NCI-H2107 (cell line): ENCODE results near the gene SEC14L2.
A peak's percentile ranks its signal among the peaks of the same experiment; 100 is the strongest.
"Not testable (repeated sequence)": the region's sequence is repeated elsewhere in the genome, so short reads cannot be mapped to it uniquely, and the experiment has no call there.

Experiments
- DNase-seq: peaks from one replicate; lab custom pipeline; 2025; lab: John Stamatoyannopoulos, UW

The SEC14L2 gene

DNA sequence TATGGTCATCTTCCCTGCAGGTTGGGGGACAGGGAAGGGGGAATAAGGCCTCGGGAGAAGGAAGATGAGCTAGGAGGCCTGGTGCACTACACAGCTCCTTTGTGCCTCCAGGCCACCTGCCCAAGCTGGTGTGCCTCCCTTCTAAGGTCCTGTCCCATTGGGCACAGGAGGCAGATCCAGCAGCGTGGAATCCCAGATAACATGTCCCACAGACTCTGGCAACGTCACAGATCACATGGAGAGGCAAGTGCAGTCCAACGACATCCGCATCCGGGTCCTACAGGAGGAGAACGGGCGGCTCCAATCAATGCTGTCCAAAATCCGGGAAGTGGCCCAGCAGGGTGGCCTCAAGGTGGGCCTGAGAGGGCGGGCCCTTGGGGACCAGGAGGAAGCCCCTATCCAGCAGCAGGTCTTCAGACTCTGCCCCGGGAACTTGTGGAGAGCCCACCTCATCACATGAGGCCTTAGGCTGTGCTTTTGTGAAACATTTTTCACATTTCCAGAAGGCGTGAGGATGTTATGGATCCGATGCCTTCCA is 21.4 kb upstream of the SEC14L2 start:
- DNase-seq, result no peak

DNA sequence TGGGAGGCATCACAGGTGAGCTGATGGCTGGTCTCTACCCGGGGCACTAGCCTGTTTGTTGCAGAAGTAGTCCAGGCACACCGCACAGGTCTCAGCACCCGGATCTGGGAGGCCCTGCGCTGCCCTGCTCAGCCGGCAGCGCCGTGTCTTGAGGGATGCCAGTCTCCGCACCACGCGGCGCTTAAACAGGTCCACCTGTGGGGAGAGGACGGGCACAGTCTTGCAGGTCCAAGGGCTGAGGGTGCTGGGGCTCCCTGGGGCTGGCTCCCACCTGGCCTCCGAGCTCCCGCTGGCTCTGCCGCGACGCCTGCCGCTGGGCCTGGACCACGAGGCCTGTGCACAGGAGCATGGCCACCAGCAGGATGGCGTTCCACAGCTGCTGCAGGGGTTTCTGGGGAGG is 16.8 kb upstream of the SEC14L2 start:
- DNase-seq, result no peak

DNA sequence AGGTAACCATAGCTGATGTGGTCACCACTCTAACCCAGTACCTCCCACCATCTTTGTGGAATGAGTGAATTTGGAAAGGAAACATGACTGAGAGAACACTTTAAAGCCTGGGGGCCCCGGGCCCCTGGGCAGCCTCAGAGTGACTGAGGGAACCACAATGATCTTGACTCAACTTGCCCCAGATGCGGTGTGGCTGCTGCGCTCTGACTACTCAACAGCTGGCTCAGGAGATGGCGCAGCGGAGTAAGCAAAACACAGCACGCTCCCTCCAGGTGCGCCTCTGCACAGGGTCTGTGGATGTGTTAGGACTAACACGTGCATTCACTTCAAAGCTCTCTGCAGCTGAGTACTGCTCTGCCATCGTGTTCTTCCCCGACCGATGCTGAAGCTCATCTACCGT is 15.6 kb upstream of the SEC14L2 start:
- DNase-seq, result no peak

DNA sequence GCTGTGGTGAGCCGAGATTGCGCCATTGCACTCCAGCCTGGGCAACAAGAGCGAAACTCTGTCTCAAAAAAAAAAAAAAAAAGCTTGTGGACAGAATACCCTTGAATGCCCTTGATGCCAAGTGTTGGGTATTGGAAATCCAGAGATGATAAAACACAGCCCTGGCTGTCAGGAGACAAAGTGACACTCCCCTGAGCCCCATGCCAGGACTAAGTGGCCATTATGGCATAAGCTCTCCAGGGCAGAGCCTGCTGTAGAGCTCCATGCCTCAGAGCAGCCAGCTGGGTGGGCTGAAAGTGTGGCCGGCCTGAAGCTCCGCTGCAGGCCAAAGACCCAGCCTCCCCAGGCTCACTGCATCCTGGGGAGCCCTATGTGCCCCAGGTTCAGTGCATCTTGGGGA is 14.5 kb upstream of the SEC14L2 start:
- no peak for DNase-seq

DNA sequence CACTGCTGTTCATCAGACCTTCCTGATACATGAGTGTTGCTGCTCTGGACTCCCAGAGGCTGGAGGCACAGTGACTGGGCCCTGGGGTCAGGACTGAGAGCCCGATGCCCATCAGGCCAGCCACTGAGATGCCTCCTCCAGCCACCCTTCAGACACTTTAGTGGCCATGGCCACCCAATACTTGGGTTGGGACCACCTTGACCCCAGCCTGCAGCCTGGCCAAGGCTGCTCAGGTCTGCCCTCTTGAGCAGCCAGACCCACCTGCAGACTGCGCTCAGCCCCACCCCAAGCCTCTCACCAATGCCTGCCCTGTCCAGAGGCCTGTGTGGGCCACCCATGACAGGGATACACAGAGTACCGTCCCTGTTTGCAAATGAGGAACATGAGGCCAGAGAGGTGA is 13.8 kb upstream of the SEC14L2 start:
- DNase-seq, result no peak

DNA sequence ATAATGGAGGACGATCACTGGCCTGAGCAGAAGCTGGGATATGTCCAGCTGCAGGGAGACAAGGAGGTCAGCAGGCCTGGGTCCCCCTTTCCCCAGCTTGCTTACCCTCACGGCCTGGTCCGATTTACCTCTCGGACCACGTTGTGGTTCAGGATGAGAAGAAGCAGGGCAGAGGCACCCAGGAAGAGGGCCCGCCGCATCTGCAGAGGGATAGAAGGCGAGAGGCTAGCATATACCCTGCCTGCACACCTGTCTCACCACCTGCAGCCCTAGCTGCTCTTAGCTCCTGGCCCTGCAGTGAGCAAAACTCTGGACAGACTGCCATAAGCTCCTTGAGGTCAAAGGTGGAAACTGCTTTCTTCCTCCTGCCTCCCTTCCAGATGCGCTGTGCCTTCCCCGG is 10.9 kb upstream of the SEC14L2 start:
- DNase-seq, result no peak

DNA sequence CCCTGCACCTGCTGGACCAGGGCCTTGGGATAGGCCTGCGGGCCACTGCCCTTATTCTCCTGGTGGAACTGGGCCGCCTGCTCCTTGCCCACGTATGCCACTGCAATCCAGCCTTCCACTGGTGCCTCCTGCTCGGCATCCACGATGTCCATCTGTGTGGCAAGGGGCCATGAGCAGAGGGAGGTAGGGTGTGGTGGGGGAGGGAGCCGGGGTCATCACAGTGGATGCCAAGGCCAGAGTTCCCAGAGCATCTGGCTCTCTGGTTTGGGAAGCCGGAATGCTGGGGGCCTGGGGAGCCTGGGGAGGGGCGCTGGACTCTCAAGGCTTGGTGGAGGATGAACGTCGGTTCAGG is 10.2 kb upstream of the SEC14L2 start:
- no peak for DNase-seq

DNA sequence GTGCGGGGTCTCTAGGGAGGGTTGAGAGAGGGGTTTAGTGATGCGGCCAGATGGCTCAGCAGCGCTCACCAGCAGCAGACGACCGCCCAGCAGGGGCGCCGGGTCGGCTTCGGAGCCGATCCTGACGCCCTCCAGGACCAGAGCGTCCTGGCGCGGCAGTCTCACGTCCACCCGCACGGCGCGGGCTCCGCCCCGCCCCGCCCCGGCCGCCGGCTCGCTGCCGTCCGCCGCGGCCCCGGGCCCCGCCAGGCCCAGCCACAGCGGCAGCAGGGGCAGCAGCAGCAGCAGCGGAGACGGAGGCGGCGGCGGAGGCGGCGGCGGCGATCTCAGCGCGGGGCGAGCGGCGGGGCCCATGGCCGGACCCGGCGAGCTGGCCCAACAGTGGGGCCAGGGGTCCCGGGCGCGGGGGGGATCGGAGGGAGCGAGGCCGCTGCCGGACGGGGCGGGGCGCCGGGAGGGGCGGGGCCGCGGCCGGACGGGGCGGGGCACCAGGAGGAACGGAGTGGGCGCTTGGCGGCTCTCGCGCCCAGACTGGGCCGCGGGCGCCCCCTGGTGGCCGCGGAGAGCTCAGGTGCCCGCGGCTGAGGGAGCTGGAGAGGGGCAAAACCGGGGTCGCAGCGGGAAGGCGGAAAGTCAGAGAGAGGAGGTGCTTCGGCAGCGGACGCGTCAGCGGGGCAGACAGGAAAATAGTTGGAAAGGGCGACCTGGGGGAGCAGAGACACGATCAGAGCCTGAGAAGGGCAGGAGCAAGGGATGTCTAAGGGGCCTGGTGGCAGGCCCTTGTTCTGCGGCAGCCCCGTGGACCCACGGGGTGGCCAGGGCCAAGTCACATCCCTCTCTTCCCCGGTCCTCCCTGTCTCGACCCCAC is 9.6 kb upstream of the SEC14L2 start, which contains the start of gene RNF215:
Gene RNF215 (minus strand): TSS at position 452 of the 868 bp plus-strand sequence. CDS start 98 bp downstream, at position 354.
- peak; percentile 16 for DNase-seq

DNA sequence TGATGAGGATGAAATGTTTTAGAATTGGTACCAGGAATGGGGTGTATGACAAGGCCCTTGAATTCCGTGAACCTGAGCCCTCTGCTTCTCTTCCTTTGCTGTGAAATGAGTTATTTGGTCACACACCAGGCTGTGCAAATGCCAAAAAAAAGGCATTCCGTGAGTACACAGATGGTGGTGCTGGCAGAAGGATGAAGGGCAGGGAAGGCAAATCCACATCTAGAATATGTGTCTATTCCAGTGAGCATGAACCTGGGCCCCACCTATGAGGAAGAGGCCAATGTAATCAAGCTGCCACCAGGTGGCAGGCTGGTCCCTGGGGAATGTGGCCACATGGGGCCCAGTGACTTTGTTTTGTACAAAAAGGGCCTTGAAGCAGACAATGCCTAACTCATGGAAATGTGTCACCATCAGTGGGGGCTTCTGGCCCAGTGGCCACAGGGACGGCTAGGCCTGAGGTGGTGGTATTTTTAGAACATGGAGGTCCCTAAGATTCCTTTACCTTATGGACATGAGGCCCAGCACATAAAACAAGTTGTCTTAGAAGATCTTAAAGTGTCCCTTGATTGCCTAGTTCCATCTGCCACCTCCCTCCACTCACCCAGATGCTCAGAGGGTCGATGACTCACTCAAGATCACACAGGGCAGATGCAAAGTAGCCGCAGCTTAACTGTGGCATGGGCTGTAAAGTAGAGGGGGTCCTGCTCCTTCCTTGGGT is 5.7 kb upstream of the SEC14L2 start:
- DNase-seq, result no peak

DNA sequence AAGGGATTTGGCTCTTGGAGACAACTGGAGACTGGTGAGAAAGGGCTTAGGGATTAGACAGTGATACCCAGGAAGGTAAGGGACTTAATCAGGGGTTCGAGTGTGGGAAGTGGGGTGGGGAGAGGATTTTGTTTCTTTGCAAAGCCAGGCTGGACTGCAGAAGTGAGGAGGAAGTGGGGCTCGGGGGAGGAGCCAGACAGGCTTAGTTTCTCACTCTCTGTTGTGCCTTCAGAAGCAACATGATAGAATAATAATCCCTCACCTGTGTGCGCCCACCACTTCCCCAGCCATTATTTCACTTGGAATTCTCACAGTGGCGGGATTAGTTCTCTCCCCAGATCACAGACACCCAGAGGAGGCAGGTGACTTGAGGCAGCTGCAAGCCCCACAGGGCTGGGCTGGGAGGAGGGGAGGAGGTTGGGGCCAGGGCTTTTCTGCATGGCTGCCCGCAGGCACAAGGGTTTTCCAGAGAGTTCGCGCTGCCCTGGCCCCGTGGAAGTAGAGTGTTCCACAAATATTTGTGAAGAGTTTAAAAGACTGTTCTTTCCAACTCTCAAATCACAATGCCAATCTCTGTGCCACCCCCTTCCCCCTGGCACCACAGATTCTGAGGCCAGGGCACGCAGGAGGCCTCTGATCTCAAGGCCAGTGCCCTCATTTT is 4.0 kb upstream of the SEC14L2 start:
- DNase-seq, result no peak

DNA sequence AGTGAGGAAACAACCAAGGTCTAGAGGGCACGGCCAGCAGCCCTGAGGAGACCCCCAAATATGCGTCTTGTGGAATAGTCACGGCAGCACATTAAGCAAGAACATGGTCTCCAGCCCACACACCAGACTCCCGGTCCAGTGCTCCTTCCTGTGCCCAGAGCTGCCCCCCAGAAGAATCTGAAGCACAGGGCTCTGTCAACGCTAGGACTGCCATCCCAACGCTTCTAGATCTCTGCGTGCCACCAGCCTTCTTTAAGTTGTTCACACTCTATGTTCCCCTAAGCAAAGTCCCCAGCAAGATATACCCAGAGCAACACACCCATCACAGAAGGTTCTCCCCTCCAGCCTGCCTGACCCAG is 3.5 kb upstream of the SEC14L2 start:
- no peak for DNase-seq

DNA sequence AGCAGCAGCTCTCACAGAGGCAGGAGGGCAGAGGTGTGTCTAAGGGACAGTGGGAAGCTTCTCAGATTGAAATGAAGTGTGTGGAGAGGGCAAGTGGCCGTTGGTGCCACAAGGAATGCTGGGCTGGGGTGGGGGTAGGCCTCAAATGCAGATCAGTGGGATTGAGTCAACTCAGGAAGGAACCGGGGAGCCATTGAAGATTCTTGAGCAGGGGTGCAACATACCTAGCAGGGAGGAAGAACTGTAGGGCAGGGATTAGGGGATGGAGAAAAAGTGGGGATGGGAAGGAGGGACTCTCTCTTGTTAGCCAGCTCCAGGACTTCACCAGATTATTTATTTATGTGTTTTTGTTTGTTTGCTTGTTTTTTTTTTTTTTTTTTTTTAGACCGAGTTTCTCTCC is 2.9 kb upstream of the SEC14L2 start:
- no peak for DNase-seq

DNA sequence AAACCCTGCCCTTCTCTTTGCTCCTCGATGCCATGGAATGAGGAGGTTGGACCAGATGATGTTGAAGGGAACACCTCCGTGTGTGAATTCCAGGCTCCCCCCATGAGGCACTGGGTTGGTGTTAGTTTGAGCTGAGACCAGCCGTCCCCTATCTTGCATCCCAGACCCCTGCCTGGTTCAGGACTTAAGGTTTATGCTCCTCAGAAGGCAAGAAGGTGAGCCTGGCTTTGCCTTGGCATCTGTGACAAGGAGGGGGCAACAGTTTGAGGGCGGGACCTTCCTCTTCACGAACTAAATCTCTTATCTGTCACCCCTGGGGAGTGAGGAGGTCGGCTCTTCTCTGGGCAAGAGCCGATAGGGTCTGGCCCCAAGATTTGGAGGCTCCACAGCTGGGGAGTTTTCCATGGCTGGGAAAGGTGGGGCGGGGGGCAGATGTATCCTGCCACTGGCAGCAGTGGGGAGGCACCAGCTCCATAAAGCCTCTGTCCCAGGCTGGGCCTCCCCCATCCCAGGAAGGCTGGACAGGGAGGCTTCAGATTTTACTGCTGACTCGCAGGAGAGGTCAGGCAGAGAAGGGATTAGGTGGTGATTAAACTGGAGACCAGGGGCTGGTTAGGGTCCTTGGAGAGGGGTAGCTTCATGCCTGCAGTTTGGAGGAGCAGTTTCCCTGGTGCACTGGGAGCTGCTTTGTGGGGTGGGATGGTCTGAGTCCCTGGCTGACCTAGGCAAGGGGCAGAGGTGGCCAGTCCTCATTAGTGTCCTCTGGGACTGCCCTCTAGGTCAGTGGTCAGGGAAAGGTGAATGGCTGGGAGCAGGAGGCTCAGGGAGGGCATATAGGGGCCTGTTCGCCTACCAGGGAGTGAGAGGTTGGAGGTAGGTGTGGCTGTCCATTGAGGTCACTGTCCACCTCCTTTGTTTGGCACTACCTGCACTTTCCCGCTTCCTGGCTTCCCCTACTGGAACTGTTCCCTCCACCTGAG is 1.1 kb downstream of the SEC14L2 start:
- DNase-seq, result no peak

DNA sequence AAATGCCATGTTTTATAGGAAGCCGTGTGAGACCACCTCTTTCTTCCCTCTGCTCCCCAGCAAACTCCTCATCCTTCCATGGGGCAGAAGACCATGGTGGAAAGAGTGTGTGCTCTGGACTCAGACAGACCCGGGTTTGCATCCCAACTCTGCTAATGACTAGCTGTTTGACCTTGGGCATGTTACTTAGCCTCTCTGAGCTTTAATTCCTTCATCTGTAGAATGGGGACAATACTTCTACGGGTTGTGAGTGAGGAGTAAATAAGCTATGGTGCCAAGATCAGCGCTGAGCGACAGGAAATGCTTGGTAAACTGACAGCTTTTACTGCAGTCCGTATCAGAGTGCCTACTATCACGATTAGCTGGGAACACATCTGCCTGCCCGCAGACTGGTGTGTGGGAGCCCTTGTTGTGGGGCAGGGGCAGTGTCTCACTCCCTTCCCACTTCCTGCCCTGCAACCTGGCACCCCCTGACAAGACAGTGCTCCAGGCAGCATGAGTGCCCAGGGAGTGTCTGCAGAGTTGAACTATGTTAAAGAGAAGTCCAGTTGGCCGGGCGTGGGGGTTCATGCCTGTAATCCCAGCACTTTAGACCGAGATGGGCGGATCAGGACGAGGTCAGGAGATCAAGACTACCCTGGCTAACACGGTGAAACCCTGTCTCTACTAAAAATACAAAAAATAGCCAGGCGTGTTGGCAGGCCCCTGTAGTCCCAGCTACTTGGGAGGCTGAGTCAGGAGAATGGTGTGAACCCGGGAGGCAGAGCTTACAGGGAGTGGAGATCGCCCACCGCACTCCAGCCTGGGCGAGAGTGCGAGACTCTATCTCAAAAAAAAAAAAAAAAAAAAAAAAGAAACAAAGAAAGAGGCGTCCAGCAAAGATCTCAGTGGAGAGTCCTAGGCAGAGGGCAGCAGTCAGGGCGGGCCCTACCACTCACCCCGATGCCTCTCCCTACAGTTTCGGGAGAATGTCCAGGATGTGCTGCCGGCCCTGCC is 2.2 kb downstream of the SEC14L2 start:
- DNase-seq, result no peak

DNA sequence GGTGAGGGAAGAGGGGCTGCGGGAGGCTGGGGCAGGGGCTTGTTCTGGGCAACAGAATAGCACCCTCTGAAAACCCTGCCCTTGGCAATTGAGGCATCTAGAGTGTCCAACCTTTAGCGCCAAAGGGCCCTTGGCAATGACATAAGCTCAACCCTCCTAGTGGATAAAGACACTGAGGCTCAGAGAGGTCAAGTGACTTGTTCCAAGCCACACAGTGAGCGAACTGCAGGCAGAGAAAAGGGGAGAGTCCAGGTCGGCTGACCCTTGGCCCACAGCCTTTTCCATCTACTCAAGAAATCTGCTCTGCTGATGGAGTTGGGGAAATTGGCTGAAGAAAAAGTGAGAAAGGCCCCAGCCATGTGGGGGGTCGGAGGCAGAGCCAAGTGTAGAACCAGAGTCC is 2.9 kb downstream of the SEC14L2 start:
- no peak for DNase-seq

DNA sequence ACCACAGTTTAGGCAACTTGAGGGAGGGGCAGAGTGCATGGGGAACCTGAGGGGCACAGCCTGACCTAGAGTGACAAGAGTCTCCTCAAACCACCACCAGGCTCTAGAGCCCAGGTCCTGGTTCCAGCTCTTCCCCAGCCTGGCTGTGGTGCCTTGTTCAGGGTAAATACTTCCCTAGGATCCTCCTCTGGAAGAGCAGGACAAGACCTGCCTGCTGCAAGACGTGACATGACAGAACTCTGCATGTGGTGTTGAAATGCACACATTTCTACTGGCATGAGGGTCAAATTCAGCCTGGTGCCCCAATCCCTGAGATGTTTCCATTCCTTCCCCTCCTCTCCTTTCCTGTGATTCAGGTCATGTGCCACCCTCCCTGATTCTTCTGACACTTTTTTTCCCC is 3.3 kb downstream of the SEC14L2 start:
- no peak for DNase-seq

DNA sequence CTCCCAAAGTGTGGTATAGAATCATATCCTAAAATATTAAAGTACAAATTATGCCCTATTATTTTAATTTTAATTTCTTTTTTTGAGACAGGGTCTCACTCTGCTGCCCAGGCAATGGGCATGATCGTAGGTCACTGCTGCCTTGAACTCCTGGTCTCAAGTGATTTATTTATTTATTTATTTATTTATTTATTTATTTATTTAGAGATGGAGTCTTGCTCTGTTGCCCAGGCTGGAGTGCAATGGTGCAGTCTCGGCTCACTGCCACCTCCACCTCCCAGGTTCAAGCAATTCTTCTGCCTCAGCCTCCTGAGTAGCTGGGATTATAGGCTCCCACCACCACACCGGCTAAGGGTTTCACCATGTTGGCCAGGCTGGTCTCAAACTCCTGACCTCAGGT is 4.2 kb downstream of the SEC14L2 start:
- DNase-seq, result not testable (repeated sequence)

DNA sequence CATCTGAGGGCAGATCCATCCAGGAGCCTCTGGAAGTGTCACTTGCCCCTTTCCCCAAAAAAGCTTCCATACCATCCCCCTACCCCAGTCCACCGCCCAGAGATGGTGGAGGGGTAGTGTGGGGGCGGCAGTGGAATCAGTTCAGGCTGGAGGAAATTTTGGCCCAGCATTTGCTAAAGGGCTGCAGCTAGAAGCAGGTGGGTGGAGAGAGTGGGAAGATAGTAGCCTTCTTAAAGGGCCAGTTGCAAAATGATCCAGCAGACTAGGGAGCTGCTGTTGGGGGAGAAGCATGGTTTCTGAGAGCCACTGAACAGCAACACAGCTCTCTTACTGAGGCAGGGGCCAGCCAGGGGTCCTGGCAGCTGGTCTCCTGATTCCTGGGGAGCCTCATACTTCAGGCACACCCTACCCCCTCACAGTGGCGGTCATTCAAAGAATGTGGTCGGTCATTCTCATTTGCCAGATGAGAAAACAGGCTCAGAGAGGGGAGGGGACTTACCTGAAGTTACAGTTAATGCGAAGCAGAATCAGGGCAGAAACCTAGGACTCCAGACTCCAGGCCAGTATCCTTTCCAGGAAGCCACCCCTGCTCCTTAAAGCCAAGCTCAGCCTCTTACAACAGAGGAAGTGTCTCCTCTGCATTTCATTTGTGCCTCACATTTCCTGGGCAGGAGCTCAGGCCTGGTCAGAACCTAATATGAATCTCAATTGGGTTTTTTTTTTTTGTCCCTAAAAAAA is 5.4 kb downstream of the SEC14L2 start:
- no peak for DNase-seq

DNA sequence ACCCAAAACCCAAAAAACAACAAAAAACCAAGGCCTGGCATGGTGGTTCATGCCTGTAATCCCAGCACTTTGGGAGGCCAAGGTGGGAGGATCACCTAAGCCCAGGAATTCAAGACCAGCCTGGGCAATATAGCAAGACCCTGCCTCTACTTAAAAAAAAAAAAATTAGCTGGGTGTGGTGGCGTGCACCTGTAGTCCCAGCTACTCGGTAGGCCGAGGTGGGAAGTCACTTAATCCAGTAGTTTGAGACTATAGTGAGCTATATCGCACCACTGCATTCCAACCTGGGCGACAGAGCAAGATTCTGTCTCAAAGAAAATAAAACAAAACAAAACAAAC is 5.9 kb downstream of the SEC14L2 start:
- DNase-seq, result not testable (repeated sequence)

DNA sequence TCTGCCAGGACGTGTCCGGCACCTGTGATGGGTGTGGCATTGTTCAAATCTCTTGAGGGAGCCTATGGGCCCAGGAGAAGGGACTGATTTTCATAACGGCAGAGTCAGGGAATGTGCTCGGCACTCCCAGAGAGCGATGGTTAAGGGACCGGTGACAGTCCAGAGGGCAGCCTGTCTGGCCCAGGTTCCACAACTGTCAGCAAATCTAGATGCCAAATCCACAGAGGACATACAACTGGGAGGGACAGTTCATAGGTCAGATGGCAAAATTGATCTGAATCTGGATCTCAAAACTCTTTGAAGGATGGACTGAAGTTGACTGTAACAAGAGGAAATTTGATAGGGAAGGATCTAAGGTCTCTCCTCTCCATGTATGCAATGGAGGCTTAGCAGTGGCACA is 7.5 kb downstream of the SEC14L2 start:
- DNase-seq, result no peak
